Duodenal mucosa (tissue), 2 donors: ENCODE results near the gene MDH2.
"Not testable (repeated sequence)": the region's sequence is repeated elsewhere in the genome, so short reads cannot be mapped to it uniquely, and the experiment has no call there.

Experiments used
- H3K27ac ChIP-seq: one replicate; pipeline ENCODE4 v1.7.0; 2013; ENCODE audit warnings: low read depth, low read length
- H3K27me3 ChIP-seq, 2 donors: one replicate each; pipeline ENCODE4 v1.7.0; 2013; ENCODE audit warnings: low read length in 2 of 2, control low read depth in 1 of 2; ENCODE audit not compliant: insufficient read depth in 2 of 2, control insufficient read depth in 1 of 2
- H3K36me3 ChIP-seq, 2 donors: one replicate each; pipeline ENCODE4 v1.7.0; 2013; ENCODE audit warnings: low read length in 2 of 2, control low read depth in 1 of 2; ENCODE audit not compliant: insufficient read depth in 2 of 2, control insufficient read depth in 1 of 2
- H3K4me1 ChIP-seq, 2 donors: one replicate each; pipeline ENCODE4 v1.7.0; 2013; ENCODE audit warnings: low read length in 2 of 2, control low read depth in 1 of 2; ENCODE audit not compliant: insufficient read depth in 2 of 2, control insufficient read depth in 1 of 2
- H3K4me3 ChIP-seq, 2 donors: one replicate each; pipeline ENCODE4 v1.7.0; 2013; ENCODE audit warnings: low read length in 2 of 2, low read depth in 1 of 2
- H3K9ac ChIP-seq, 2 donors: one replicate each; pipeline ENCODE4 v1.7.0; 2013; ENCODE audit warnings: low read length in 2 of 2, low read depth in 1 of 2
- H3K9me3 ChIP-seq, 2 donors: one replicate each; pipeline ENCODE4 v1.7.0; 2013; ENCODE audit warnings: low read length in 2 of 2, control low read depth in 1 of 2; ENCODE audit not compliant: control insufficient read depth in 1 of 2

Gene MDH2

DNA sequence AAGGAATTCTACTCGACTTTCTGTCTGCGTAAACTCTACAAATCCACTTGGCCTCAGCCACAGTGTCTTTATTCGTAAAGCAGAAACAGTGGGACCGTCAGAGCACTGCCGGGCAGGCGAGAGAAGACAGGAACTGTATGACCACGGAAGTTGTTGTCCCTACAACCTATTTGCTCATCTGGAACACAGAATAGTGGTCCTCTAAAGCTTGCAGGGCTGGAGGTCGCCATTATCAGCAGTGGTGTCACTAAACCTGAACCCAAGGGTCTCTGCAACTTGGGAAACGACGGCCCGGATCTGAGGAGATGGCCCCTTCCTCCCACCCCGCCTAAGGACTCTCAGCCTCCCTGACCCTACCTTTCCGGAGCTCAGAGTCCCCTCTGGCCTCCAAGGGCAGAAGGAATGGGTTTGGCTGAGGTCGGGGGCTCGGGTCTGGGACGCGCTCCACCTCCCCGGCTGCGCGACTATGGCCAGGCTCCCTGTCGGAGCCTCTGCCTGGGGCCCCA lies 548 bp upstream of the MDH2 start:
- Histone ChIP-seq H3K9ac (peak overlapping the region; percentile 97 to 98), H3K4me3 (peak overlapping the region; percentile 91 to 97), H3K4me1 (peaks cover 27 to 29% of the 10 kb centered on the region in 2 donors), H3K27ac (peak overlapping the region; percentile 87), H3K27me3 (no peaks in the 10 kb centered on the region), H3K9me3 (no peaks in the 10 kb centered on the region), H3K36me3 (peaks cover 0 to 2% of the 10 kb centered on the region in 2 donors)

DNA sequence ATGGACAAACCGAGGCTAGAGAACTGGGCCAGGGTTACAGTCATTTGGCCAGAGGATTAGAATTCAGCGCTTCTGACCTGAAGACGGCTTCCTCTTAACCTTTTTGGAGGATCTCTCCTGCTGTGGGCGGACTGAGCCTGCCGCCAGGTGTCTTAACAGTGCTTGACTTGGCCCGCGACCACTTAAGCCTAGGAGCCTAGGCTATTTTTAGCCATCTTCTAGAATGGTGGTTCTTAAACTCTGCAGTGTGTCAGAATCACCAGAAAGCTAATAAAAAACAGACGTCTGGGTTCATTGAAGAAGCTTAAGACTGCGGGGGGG lies 722 bp downstream of the MDH2 start:
- H3K4me3 ChIP-seq, result peak overlapping the region; percentile 91 to 97
- peaks cover 32 to 36% of the 10 kb centered on the region in 2 donors for H3K4me1 ChIP-seq
- no peaks in the 10 kb centered on the region for H3K27me3 ChIP-seq
- H3K36me3 ChIP-seq, result peaks cover 8% of the 10 kb centered on the region in 2 donors
- H3K9ac ChIP-seq, result peak overlapping the region; percentile 97 to 98
- H3K9me3 ChIP-seq, result no peaks in the 10 kb centered on the region
- H3K27ac ChIP-seq, result peak overlapping the region; percentile 87

DNA sequence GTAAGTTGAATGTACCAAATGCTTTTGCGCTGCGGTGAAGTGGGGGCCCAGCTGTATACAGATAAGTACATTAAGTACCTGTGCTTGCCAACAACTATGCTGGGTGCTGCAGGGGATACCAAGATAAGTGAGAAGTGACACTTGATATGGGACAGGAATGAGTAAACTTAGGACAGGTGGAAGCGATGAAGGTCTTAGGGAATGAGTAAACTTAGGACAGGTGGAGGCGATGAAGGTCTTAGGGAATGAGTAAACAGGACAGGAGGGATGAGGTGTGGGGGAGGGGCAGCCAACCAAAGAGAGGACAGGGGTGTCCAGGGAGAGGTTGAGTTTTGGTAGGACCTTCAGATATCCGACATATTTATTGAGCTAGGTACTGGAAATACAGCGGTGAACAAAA lies 1.4 kb downstream of the MDH2 start:
- no peaks in the 10 kb centered on the region for H3K9me3 ChIP-seq
- peaks cover 37 to 42% of the 10 kb centered on the region in 2 donors for H3K4me1 ChIP-seq
- H3K36me3 ChIP-seq, result peaks cover 14% of the 10 kb centered on the region in 2 donors
- H3K27me3 ChIP-seq, result no peaks in the 10 kb centered on the region
- H3K9ac ChIP-seq, result peak overlapping the region in 1 of 2 donors; percentile 97
- no peak overlapping the region for H3K27ac ChIP-seq
- peak overlapping the region; percentile 91 to 97 for H3K4me3 ChIP-seq

DNA sequence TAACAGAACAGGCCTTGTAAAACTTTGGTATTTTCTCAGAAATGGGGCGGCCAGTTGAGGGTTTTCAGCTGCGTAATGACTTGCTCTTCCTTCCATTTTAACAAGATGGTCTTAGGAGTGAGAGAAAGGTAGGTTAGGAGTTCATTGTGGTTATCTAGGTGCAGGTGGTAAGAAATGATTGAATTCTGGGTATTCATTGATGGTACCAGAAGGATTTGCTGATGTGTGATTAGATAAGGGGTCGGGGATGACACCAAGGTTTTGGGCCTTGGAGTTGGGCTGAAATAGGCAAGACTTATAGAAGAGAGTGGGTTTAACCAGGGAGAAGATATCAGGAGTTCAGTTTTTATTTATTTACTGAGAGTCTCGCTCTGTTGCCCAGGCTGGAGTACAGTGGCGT lies 2.6 kb downstream of the MDH2 start:
- Histone ChIP-seq H3K9me3 (no peaks in the 10 kb centered on the region), H3K4me1 (peaks cover 40 to 47% of the 10 kb centered on the region in 2 donors), H3K9ac (no peak overlapping the region), H3K27ac (no peak overlapping the region), H3K27me3 (no peaks in the 10 kb centered on the region), H3K4me3 (no peak overlapping the region), H3K36me3 (peaks cover 14 to 27% of the 10 kb centered on the region in 2 donors)

DNA sequence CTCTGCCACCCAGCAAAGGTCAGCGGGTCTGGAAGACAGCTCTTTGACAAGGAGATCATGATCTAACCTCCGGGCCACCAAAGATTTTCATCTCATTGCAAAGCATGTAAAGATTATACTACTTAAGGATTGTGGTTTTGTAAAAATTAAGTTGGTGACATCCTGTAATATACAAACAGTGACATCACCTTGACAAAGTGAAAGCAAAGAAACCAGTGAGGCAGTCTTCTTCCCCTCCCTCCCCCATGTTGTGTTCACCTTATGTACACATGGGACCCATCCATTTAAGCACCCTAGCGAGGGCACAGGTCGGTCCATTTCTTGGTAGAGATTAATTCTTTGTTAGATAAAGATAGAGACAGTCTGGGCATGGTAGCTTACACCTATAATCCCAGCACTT lies 3.9 kb downstream of the MDH2 start:
- peaks cover 14 to 28% of the 10 kb centered on the region in 2 donors for H3K36me3 ChIP-seq
- peaks cover 40 to 49% of the 10 kb centered on the region in 2 donors for H3K4me1 ChIP-seq
- H3K9me3 ChIP-seq, result no peaks in the 10 kb centered on the region
- no peak overlapping the region for H3K4me3 ChIP-seq
- H3K27me3 ChIP-seq, result no peaks in the 10 kb centered on the region
- H3K9ac ChIP-seq, result no peak overlapping the region
- H3K27ac ChIP-seq, result no peak overlapping the region

DNA sequence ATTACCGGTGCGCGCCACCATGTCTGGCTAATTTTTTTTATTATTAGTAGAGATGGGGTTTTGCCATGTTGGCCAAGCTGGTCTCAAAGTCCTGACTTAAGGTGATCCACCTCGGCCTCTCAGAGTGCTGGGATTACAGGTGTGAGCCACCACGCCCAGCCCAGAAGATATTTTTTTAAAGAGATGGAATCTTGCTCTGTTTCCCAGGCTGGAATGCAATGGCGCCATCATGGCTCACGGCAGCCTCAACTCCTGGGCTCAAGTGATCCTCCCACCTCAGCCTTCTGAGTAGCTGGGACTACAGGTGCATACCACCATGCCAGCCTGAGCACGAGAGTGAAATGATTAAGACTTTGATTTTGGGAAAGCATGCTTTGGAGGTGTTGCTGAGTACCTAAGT lies 4.8 kb downstream of the MDH2 start:
- not testable (repeated sequence) for H3K27ac ChIP-seq, H3K4me3 ChIP-seq, H3K9ac ChIP-seq, H3K9me3 ChIP-seq, H3K27me3 ChIP-seq
- H3K4me1 ChIP-seq, result peaks cover 47 to 57% of the 10 kb centered on the region in 2 donors
- H3K36me3 ChIP-seq, result peaks cover 16 to 32% of the 10 kb centered on the region in 2 donors

DNA sequence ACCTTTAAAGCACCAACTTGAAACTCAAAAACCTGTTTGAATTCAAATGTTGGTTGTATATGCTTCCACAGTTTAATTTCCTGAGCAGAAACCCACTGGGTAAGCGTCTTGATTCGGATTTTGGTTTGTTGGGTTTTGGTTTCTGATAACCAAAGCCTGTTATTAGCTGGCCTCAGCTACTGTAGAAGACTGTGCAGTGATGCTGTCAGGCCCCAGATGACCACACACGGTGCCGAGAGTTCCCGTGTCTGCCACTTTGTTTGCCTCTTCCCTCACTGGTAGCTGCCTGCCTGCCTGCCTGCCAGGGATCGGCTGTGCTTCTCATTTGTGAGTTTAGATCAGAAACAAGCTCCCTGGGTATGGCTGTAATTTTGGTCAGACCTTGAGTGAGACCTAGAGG lies 5.6 kb downstream of the MDH2 start:
- peak overlapping the region in 1 of 2 donors; percentile 20 for H3K9ac ChIP-seq
- H3K27ac ChIP-seq, result no peak overlapping the region
- H3K36me3 ChIP-seq, result peaks cover 24 to 40% of the 10 kb centered on the region in 2 donors
- H3K4me3 ChIP-seq, result no peak overlapping the region
- no peaks in the 10 kb centered on the region for H3K27me3 ChIP-seq
- H3K9me3 ChIP-seq, result no peaks in the 10 kb centered on the region
- peaks cover 54 to 65% of the 10 kb centered on the region in 2 donors for H3K4me1 ChIP-seq

DNA sequence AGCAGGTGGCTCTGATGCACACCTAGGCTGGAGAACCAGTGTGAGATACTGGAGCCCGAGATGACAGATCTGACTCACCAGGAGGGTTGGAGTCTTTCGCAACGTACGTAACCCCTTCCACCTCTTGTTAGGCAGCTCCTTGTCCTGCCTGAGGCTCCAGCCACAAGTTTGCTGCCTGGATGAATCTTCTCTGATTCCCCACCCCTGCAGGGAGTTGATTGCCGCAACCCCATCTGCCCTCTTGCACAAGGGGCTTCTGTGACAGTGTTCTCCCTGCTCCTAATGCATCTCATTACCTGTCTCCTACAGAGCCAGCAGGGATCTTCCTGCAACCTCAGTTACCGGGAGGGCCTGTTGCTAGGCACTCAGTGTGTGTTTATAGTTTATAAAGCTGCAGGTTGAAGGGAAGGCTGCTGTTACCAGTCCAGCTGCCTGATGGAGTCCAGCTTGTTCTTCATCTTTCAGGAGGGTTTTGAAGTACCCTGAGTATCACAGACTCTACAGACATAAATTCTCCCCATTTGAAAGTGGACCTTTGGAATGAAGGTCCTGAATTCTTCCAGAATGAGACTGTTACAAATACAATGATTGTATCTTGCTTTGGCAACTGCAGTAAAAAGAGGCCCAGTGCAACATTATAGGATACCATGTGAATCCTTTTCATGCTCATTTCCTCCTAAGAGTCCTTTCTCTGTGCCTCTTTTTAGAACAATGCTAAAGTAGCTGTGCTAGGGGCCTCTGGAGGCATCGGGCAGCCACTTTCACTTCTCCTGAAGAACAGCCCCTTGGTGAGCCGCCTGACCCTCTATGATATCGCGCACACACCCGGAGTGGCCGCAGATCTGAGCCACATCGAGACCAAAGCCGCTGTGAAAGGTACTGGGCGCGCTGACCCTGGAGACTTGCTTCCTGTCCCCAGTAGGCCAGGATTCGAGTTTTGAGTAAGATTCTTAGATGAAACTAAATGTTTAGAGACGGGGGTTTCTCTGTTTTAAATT lies 6.5 kb downstream of the MDH2 start:
- H3K27me3 ChIP-seq, result no peaks in the 10 kb centered on the region
- H3K36me3 ChIP-seq, result peaks cover 27 to 49% of the 10 kb centered on the region in 2 donors
- H3K4me3 ChIP-seq, result no peak overlapping the region
- H3K27ac ChIP-seq, result no peak overlapping the region
- peaks cover 54 to 63% of the 10 kb centered on the region in 2 donors for H3K4me1 ChIP-seq
- no peaks in the 10 kb centered on the region for H3K9me3 ChIP-seq
- no peak overlapping the region for H3K9ac ChIP-seq

DNA sequence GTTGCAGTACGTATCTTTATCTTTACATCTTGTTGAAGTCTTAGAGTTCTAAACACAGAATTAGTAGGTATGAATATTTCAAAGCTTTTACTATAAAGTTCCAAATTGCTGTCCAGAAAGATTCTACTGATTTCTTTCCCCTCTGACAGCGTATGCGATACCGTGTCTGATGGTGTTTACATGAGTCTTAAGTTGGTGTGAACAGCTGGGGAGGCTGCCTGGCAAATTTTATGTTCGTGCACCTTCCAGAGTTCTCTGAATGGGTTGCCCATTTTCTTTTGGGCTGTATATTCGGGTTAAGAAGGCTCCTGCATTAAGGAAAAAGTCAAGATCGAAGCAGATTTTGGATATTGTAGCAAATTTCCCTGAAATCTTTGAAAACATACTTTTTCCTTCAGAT lies 8.3 kb downstream of the MDH2 start:
- Histone ChIP-seq H3K27ac (no peak overlapping the region), H3K9me3 (no peaks in the 10 kb centered on the region), H3K36me3 (peaks cover 45 to 65% of the 10 kb centered on the region in 2 donors), H3K27me3 (no peaks in the 10 kb centered on the region), H3K9ac (no peak overlapping the region), H3K4me3 (no peak overlapping the region), H3K4me1 (peaks cover 41 to 55% of the 10 kb centered on the region in 2 donors)

DNA sequence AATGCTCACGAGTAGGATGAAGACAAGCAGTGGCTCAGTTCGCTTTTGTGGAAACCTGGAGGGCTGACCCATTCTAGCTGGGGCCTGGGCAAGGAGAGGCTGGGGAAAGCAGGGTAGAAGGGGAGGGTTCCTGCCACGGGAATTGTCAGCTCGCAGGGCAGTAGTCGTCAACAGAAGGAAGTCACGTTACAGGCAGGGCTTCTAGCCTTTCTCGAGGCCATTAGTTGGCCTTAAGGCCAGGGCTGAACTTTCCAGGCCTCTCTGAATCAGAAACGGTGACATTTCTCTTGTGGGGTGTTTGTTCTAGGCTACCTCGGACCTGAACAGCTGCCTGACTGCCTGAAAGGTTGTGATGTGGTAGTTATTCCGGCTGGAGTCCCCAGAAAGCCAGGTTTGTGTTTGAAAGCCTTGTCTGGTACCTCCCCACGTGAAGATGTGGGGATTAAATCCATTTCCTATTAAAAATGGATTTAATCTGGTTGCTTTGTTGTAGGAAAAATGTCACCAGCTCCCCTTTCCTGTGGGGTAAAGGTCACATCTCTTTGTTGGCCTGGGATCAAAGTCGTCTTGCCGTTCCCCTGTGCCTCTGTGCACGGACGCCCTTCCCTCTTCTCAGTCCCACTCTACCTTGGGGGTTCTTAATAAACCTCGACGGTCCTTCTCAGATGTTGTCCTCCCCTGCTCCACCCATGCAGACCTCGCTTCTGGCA lies 9.4 kb downstream of the MDH2 start:
- Histone ChIP-seq H3K9me3 (no peaks in the 10 kb centered on the region), H3K9ac (peak overlapping the region in 1 of 2 donors; percentile 34), H3K4me1 (peaks cover 31 to 46% of the 10 kb centered on the region in 2 donors), H3K27me3 (no peaks in the 10 kb centered on the region), H3K27ac (no peak overlapping the region), H3K36me3 (peaks cover 51 to 75% of the 10 kb centered on the region in 2 donors), H3K4me3 (peak overlapping the region in 1 of 2 donors; percentile 2)
